Endothelial cell (in vitro differentiated cells): ENCODE results near the gene SEPTIN12. TPM values are rescaled to one million over a fixed set of nuclear protein-coding genes. Genes with fewer than 3 reads are reported as not detected.

ENCODE experiments used
- DNase-seq: peaks from one replicate; pipeline ENCODE4 v3.0.0; 2021; ENCODE audit warnings: low spot score
- H3K27ac Mint-ChIP-seq: one replicate; pipeline ENCODE4 v1.8.0; 2021; ENCODE audit warnings: mixed read lengths, inconsistent platforms; ENCODE audit not compliant: unreplicated experiment
- H3K27me3 Mint-ChIP-seq: one replicate; pipeline ENCODE4 v1.8.0; 2021; ENCODE audit warnings: mild to moderate bottlenecking, moderate library complexity, mixed read lengths, inconsistent platforms; ENCODE audit not compliant: unreplicated experiment
- H3K36me3 Mint-ChIP-seq: one replicate; pipeline ENCODE4 v1.8.0; 2021; ENCODE audit warnings: mild to moderate bottlenecking, low read depth, mixed read lengths, inconsistent platforms; ENCODE audit not compliant: unreplicated experiment
- H3K4me1 Mint-ChIP-seq: one replicate; pipeline ENCODE4 v1.8.0; 2021; ENCODE audit warnings: mild to moderate bottlenecking, mixed read lengths, inconsistent platforms; ENCODE audit not compliant: unreplicated experiment
- H3K4me3 Mint-ChIP-seq: one replicate; pipeline ENCODE4 v1.8.0; 2021; ENCODE audit warnings: mild to moderate bottlenecking, mixed read lengths, inconsistent platforms; ENCODE audit not compliant: unreplicated experiment
- H3K9me3 Mint-ChIP-seq: one replicate; pipeline ENCODE4 v1.8.0; 2021; ENCODE audit warnings: mixed read lengths, inconsistent platforms; ENCODE audit not compliant: unreplicated experiment
- total RNA-seq: library from RNA; stranded (reverse); fragmentation: NEBNext Ultra II Directional; extraction: Animal tissue kit (Norgen Biotek cat#: 25700); gene quantifications from one replicate; pipeline ENCODE4 v1.2.1, GENCODE V29; 2021; ENCODE audit not compliant: unreplicated experiment
- TF ChIP-seq, protein P1 (sequence below): fragments of 200-600 bp; sonication (generic); IDR thresholded peaks from one replicate; pipeline ENCODE4 v1.5.0; 2021; ENCODE audit warnings: antibody characterized with exemption; ENCODE audit not compliant: unreplicated experiment

Gene SEPTIN12
- total RNA-seq, 1 donor from 2014 or later: 11.5 TPM

DNA sequence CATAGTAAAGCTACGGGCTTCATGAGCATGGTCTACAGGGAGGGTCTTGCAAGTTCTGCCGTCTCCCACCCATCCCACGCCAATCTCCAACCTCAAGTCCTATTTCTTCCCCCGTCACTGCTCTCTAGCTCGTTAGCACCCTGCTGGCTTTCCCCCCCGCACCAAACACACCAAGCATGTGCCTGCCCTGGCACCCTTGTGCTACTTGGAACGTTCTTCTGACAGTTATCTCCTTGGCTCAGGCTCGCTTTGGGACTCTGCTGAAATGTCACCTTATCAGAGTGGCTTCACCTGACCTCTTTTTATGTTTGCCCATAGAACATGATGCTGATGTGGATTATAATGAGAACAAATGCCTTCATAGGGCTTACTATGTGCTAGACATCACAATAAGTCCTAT, 37.1 kb upstream of the SEPTIN12 start:
- DNase-seq: no peak
- Mint-ChIP-seq H3K4me3 (no peak overlapping the region), H3K27me3 (peaks cover 1% of the 10 kb centered on the region), H3K9me3 (no peaks in the 10 kb centered on the region), H3K27ac (no peak overlapping the region), H3K4me1 (no peaks in the 10 kb centered on the region), H3K36me3 (peaks cover 35% of the 10 kb centered on the region)
- TF ChIP-seq, protein P1, sequence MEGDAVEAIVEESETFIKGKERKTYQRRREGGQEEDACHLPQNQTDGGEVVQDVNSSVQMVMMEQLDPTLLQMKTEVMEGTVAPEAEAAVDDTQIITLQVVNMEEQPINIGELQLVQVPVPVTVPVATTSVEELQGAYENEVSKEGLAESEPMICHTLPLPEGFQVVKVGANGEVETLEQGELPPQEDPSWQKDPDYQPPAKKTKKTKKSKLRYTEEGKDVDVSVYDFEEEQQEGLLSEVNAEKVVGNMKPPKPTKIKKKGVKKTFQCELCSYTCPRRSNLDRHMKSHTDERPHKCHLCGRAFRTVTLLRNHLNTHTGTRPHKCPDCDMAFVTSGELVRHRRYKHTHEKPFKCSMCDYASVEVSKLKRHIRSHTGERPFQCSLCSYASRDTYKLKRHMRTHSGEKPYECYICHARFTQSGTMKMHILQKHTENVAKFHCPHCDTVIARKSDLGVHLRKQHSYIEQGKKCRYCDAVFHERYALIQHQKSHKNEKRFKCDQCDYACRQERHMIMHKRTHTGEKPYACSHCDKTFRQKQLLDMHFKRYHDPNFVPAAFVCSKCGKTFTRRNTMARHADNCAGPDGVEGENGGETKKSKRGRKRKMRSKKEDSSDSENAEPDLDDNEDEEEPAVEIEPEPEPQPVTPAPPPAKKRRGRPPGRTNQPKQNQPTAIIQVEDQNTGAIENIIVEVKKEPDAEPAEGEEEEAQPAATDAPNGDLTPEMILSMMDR: no peak

DNA sequence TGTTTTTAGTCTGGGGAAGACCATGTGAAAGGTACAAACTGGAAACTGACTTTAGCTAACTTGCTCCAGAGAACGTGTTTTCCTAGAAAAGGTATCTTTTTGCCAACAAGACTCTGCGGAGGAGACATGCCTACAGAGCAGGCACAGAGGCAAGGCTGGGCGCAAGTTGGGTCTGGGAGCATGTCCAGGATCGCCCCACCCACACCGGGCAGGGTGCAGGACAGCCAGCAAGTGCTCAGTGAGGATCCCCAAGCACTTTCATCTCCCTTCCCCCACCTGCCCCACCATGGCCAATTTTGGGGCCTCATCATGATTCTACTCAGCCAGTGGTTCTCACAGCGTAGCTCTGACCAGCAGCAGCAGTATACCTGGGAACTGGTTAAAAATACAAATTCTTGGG, 32.5 kb upstream of the SEPTIN12 start:
- no peaks in the 10 kb centered on the region for H3K4me1 Mint-ChIP-seq
- no peaks in the 10 kb centered on the region for H3K9me3 Mint-ChIP-seq
- peaks cover 45% of the 10 kb centered on the region for H3K36me3 Mint-ChIP-seq
- TF ChIP-seq, protein P1: no peak
- no peak overlapping the region for H3K4me3 Mint-ChIP-seq
- H3K27ac Mint-ChIP-seq: no peak overlapping the region
- H3K27me3 Mint-ChIP-seq: peaks cover 3% of the 10 kb centered on the region
- no peak for DNase-seq

DNA sequence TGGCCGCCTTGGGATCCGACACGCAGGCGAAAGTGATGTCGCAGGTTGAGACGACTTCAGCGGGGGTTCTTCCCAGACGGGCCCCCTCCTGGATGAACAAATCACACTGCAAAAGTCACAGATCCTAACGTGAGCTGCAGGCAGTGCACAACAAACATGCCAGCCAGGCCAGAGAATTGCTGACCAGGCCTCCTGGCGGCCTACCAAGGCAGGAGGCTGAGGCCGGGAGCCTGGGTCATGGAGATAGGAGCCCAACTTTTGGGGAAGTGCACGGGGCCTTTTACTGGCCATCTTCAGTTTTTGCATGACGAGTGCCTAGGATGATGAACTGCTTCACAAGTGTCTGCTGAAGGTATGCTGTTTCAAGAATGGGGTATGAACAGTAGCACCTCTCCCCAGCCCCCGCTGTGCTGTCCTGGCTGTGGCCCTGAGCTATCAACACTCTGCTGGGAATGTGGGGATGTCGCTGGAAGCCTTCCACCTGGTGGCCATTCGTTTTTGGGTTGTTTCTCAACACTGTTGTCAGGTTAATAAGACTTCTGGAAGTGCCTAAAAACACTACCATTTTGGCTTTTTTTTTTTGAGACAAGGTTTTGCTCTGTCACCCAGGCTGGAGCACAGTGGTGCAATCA, 26.5 kb upstream of the SEPTIN12 start:
- DNase-seq: no peak
- Mint-ChIP-seq H3K27ac (no peak overlapping the region), H3K36me3 (peaks cover 37% of the 10 kb centered on the region), H3K27me3 (peaks cover 3% of the 10 kb centered on the region), H3K4me3 (no peak overlapping the region), H3K4me1 (peaks cover 3% of the 10 kb centered on the region), H3K9me3 (no peaks in the 10 kb centered on the region)
- TF ChIP-seq, protein P1: no peak

DNA sequence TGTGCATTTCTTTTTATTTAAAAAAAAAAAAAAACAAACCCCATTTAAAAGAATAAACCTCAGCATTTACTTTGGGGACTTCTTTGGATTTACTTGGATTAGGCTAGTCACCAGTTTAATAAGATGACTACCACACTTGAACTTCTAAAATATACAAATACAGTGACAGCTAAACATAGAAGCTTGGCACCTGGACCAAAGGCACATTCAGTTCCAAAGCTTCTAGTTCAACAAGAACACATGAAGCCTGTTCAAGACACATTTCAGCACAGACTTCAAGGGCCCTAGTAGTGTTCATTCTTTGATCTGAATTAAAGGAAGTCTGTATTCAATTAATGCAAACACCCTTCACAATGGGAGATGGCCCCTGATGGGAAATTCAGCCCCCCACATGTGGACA, 25.9 kb upstream of the SEPTIN12 start:
- Mint-ChIP-seq H3K4me3 (no peak overlapping the region), H3K4me1 (peaks cover 3% of the 10 kb centered on the region), H3K27me3 (peaks cover 3% of the 10 kb centered on the region), H3K9me3 (no peaks in the 10 kb centered on the region), H3K27ac (no peak overlapping the region), H3K36me3 (peaks cover 37% of the 10 kb centered on the region)
- no peak for DNase-seq
- TF ChIP-seq, protein P1: no peak

DNA sequence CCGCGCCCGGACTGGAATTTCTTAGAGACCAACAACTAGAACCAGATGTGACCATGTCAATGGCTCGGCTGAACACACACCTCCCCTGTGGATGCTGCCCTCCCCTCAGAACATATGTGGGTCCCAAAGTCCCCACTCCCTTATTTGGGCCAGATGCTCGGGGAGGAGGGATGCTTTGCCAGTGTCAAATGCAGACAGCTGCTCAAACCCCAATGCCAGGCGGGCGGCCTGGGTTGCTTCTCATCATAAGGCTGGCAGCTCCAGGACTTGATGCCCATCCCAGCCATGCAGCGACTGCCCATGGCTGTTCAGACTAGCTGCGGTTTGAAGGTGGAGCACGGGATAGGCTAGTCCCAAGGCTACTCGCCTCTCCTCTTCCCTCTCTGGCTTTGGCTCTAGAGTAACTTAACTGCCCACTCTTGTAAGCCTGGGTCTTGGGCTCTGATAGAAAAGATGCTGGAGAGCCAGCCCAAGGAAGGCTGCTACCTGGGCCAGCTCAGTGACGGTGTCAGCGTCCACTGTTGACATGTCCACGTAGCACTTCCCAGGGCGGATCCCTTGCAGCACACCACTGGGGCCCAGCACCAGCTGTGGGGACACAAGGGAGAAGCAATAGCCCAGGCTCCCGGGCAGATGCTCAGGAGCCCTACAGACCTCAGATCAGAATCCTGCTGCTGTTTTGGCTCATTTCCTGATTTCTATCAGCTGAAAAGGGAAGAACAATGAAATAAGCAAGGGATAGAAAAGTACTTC, 25.3 kb upstream of the SEPTIN12 start:
- TF ChIP-seq, protein P1: no peak

More for the DNA sequence above, 25.3 kb upstream of the SEPTIN12 start:
- Mint-ChIP-seq H3K4me3 (peak overlapping the region; percentile 69), H3K27me3 (no peaks in the 10 kb centered on the region), H3K9me3 (no peaks in the 10 kb centered on the region), H3K27ac (no peak overlapping the region), H3K36me3 (peaks cover 32% of the 10 kb centered on the region), H3K4me1 (peaks cover 3% of the 10 kb centered on the region)
- DNase-seq: no peak
